ENCODE measurements around the gene TIE1. TPM values are rescaled to one million over a fixed set of nuclear protein-coding genes. Genes with fewer than 3 reads are reported as not detected.

The TIE1 gene
- polyA plus RNA-seq, 1 donor: 55.3 TPM

DNA sequence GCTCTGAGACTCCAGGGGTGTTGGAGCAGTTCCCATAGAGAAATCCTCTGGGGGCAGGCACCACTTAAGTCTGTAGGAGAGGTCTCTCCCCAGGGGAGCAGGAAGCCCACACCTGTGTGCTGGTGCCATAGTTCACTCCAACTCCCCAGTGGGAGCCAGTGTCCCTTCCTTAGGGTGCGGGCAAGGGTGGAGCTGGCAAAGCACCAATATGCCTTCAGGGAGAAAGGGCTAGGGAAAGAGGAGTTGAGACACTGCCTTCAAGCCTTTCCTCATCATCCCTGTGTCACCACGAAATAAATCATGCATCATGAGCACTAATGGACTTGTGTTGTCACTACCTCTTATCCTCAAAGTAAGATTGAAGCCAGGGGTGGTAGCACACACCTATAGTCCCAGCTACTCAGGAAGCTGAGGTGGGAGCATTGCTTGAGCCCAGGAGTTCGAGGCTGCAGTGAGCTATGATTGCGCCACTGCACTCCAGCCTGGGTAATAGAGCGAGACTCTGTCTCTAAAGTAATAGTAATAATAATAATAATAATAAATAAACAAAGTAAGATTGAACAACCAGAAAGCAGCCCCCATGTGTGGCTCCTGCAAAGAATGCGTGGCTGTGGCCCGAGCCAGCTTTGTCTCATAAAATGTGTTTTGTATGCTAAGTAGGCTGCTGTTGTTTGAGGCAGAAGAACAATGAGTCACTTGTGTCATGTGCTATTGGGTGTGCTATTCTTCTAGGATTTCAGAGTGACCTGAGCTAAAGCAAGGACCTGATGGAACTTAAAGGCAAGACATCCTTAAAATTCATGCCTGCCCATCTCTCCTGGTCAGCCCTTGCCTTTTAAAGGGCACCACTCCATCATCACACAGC, 6.7 kb upstream of the TIE1 start:
- DNase-seq: no peak

GRCh38 chr1:43294761-43295160, 6.0 kb upstream of the TIE1 start:
- DNase-seq: no peak

GRCh38 chr1:43296207-43296606, 4.6 kb upstream of the TIE1 start:
- no peak for DNase-seq

DNA sequence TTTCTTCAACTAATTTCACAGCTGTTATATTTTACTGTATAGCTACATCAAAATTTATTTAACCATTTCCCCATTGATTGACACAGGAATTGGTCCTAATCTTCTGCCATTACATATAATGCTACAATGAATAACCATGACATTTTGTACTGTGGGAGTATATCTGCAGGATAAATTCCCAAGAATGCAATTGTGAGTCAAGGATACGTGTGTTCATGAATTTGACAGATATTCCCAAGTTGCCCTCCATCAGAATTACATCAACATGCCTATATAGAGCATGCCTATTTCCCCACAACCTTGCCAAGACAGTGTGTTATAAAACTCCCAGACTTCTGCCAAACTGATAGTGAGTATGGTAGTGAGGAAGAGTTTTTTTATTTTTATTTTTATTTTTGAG, 2.7 kb upstream of the TIE1 start:
- no peak for DNase-seq

DNA sequence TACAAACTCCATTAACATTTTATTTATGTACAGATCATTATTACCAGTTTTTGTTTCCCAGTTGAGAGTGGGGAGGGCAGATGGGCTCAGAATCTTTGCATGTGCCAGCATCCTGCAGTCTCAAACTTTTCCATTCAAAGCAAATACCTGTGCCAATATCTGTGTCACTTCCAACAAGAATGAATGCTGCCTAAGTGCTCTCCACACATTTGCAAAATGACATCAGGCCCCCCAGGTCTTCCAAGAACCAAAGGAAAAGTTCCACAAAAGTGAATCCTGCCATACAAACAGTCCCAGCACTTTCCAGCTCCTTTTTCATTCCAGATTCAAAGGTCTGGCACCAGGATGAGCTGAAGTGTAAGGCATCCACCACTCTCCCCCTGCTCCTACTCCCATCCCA, 1.7 kb upstream of the TIE1 start:
- DNase-seq: peak; percentile 26

GRCh38 chr1:43302201-43302600, 1.4 kb downstream of the TIE1 start:
- DNase-seq: no peak

DNA sequence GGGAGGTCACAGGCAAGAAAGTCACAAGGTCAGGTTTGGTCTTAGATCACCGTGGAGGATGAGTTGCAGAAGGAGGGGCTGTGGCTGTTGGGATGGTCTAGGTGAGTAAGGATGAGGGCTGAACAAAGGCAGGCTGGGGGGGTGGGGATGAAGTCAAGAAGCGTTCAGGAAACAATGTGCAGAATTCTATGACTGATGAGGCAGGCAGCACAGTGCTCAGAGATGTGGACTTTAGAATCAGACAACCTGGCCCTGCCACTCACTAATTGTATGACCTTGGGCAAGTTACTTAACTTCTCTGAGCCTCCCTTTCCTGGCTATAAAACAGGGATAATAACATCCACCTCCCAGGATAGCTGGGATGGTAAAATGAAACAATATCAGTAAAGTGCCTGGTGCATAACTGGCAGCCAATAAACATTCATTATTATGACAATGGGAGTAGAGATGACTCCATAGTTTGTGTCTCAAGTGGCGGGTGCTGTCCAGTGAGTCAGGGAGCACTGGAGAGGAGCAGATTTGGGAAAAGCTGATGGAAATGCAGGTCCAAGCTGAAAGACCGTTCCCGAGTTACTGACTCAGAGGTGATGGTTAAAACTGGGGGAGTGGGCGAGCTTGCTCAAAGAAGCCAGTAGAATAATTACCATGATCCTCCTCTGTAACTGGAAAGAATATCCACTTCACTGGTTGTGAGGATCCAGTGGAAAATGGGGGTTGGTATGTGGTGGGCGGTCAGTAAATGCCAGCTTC, 2.1 kb downstream of the TIE1 start:
- no peak for DNase-seq

GRCh38 chr1:43303471-43304313, 2.9 kb downstream of the TIE1 start:
- no peak for DNase-seq

DNA sequence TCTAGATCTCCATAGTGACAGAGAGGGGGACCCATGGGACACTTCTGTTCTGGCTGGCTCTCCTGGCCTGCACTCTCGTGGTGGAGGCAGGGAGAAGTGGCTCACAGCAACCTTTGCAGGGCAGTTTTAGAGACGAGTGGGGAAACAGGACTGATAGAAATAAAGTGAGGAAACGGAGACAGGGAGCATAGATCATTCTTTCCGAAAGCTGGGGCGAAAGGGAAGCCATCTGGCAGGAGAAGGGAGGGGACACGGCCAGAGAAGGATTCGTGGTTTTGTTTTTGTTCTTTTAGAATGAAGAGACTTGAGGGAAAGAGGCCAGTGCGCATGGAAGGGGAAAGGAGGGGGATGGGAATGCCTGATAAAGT, 3.5 kb downstream of the TIE1 start:
- peak; percentile 57 for DNase-seq

GRCh38 chr1:43304771-43305300, 4.1 kb downstream of the TIE1 start:
- DNase-seq: no peak

GRCh38 chr1:43305461-43305860, 4.7 kb downstream of the TIE1 start:
- DNase-seq: no peak

- no peak for DNase-seq
Observed at GRCh38 chr1:43305926-43306687, 5.3 kb downstream of the TIE1 start.

GRCh38 chr1:43306688-43307457, 6.1 kb downstream of the TIE1 start:
- DNase-seq: no peak

GRCh38 chr1:43307458-43308158, 6.8 kb downstream of the TIE1 start:
- no peak for DNase-seq

- DNase-seq: no peak
Observed at GRCh38 chr1:43308635-43309404, 8.0 kb downstream of the TIE1 start.

GRCh38 chr1:43309405-43310025, 8.7 kb downstream of the TIE1 start:
- DNase-seq: no peak

DNA sequence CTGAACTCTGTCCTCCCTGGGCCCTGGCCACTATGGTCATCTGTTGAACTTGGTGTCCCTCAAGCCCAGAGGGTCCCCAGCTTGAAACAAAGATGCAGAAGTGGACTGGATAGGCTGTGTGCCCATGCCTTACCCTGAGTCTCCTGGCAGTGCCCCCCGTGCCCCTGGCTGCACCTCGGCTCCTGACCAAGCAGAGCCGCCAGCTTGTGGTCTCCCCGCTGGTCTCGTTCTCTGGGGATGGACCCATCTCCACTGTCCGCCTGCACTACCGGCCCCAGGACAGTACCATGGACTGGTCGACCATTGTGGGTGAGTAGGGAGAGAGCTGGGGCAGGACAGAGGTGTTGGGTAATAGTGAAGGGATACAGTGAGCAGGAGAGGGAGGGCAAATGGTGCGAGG, 10.7 kb downstream of the TIE1 start:
- DNase-seq: no peak

- no peak for DNase-seq
Observed at GRCh38 chr1:43312212-43312623, 11.4 kb downstream of the TIE1 start.

All from hindlimb muscle (tissue), 1 donor.